IMR-90 (cell line): ENCODE results near the gene DACT2. TPM values are rescaled to one million over a fixed set of nuclear protein-coding genes. Genes with fewer than 3 reads are reported as not detected.

Source experiments
- ATAC-seq: fragments of 200-7000 bp; cut with Tn5 transposase; 2 replicates; pipeline ENCODE4 v1.9.1; 2020; ENCODE audit warnings: low read depth, mild to moderate bottlenecking, moderate library complexity
- BruUV-seq: library from RNA; stranded (reverse); fragments of 400-500 nt; replicated peaks from 2 replicates; lab custom pipeline; 2021; lab: Mats Ljungman, UMichigan
- CTCF ChIA-PET: fragments of 300-600 bp; formaldehyde crosslinking; extraction: SDS; loops from one replicate; lab custom pipeline; 2021; ENCODE audit warnings: antibody characterized with exemption; lab: Yijun Ruan, JAX
- POLR2A ChIA-PET: fragments of 300-600 bp; sonication (Branson Sonifier 250); formaldehyde crosslinking; loops from one replicate; lab custom pipeline; 2022; ENCODE audit warnings: antibody characterized with exemption; ENCODE audit not compliant: unreplicated experiment; lab: Charles Lee
- DNase-seq: peaks from one replicate; pipeline ENCODE4 v3.0.0; 2013
- H2AFZ ChIP-seq: replicated peaks from 2 replicates; pipeline ENCODE3; 2013; ENCODE audit warnings: low read length, mild to moderate bottlenecking; ENCODE audit not compliant: poor library complexity
- H2AK5ac ChIP-seq: 2 replicates; pipeline ENCODE4 v1.6.1; 2013; ENCODE audit warnings: low read depth, low read length, inconsistent platforms
- H2AK9ac ChIP-seq: replicated peaks from 2 replicates; pipeline ENCODE3; 2013; ENCODE audit warnings: mild to moderate bottlenecking, low read depth, low read length, moderate library complexity; ENCODE audit not compliant: poor library complexity
- H2BK120ac ChIP-seq: 2 replicates; pipeline ENCODE4 v1.6.1; 2013; ENCODE audit warnings: low read depth, low read length, inconsistent platforms
- H2BK15ac ChIP-seq: 3 replicates; pipeline ENCODE4 v1.6.1; 2013; ENCODE audit warnings: low read depth, low read length, inconsistent platforms
- H2BK20ac ChIP-seq: 2 replicates; pipeline ENCODE4 v1.6.1; 2013; ENCODE audit warnings: low read depth, mild to moderate bottlenecking, inconsistent platforms, low read length, moderate library complexity
- H2BK5ac ChIP-seq: 2 replicates; pipeline ENCODE4 v1.6.1; 2013; ENCODE audit warnings: mild to moderate bottlenecking, low read depth, low read length, inconsistent platforms; ENCODE audit not compliant: poor library complexity, severe bottlenecking
- H3K14ac ChIP-seq: replicated peaks from 2 replicates; pipeline ENCODE4 v1.6.1; 2013; ENCODE audit warnings: low read depth, low read length, inconsistent platforms
- H3K18ac ChIP-seq: 2 replicates; pipeline ENCODE4 v1.6.1; 2013; ENCODE audit warnings: low read depth, low read length, control low read depth
- H3K23ac ChIP-seq: 2 replicates; pipeline ENCODE4 v1.6.1; 2013; ENCODE audit warnings: low read depth, low read length, inconsistent platforms
- H3K27ac ChIP-seq: 2 replicates; pipeline ENCODE4 v1.5.1; 2013; ENCODE audit warnings: mild to moderate bottlenecking, control low read depth, low read length; ENCODE audit not compliant: insufficient read depth
- H3K27me3 ChIP-seq: 2 replicates; pipeline ENCODE4 v1.6.1; 2013; ENCODE audit warnings: low read length; ENCODE audit not compliant: control insufficient read depth, insufficient read depth
- H3K36me3 ChIP-seq: 2 replicates; pipeline ENCODE4 v1.6.1; 2013; ENCODE audit warnings: low read length, mixed read lengths; ENCODE audit not compliant: control insufficient read depth, insufficient read depth
- H3K4ac ChIP-seq: 2 replicates; pipeline ENCODE4 v1.6.1; 2013; ENCODE audit warnings: low read depth, low read length, inconsistent platforms
- H3K4me1 ChIP-seq: 2 replicates; pipeline ENCODE4 v1.6.1; 2013; ENCODE audit warnings: low read length, mixed read lengths; ENCODE audit not compliant: control insufficient read depth, insufficient read depth
- H3K4me2 ChIP-seq: 2 replicates; pipeline ENCODE4 v1.6.1; 2013; ENCODE audit warnings: low read depth, mild to moderate bottlenecking, control low read depth, low read length, moderate library complexity
- H3K4me3 ChIP-seq: 2 replicates; pipeline ENCODE4 v1.5.1; 2013; ENCODE audit warnings: low read depth, mild to moderate bottlenecking, control low read depth, low read length, moderate library complexity; ENCODE audit not compliant: insufficient read depth
- H3K56ac ChIP-seq: 2 replicates; pipeline ENCODE4 v1.6.1; 2013; ENCODE audit warnings: low read length, inconsistent platforms; ENCODE audit not compliant: insufficient read depth; ENCODE audit errors: extremely low read depth
- H3K79me1 ChIP-seq, 2 experiments: 2 replicates each; pipeline ENCODE4 v1.6.1; 2013; ENCODE audit warnings: low read length in 2 of 2, inconsistent platforms in 1 of 2, low read depth in 1 of 2
- H3K9ac ChIP-seq: 2 replicates; pipeline ENCODE4 v1.6.1; 2013; ENCODE audit warnings: low read depth, low read length, control low read depth
- H3K9me1 ChIP-seq: 2 replicates; pipeline ENCODE4 v1.6.1; 2013; ENCODE audit warnings: low read length, inconsistent platforms; ENCODE audit not compliant: insufficient read depth
- H3K9me3 ChIP-seq: 2 replicates; pipeline ENCODE4 v1.6.1; 2013; ENCODE audit warnings: low read length; ENCODE audit not compliant: control insufficient read depth, insufficient read depth
- H4K20me1 ChIP-seq: 2 replicates; pipeline ENCODE4 v1.6.1; 2013; ENCODE audit warnings: low read length, inconsistent platforms; ENCODE audit not compliant: insufficient read depth
- H4K5ac ChIP-seq: 2 replicates; pipeline ENCODE4 v1.6.1; 2013; ENCODE audit warnings: mild to moderate bottlenecking, low read depth, low read length, control low read depth
- H4K8ac ChIP-seq, 2 experiments: 2 replicates each; pipeline ENCODE4 v1.6.1; 2013; ENCODE audit warnings: low read depth in 2 of 2, low read length in 2 of 2, control low read depth in 1 of 2, inconsistent platforms in 1 of 2
- H4K91ac ChIP-seq: 2 replicates; pipeline ENCODE4 v1.6.1; 2013; ENCODE audit warnings: low read depth, low read length, inconsistent platforms; ENCODE audit not compliant: insufficient read depth
- BHLHE40 ChIP-seq: fragments of 150-350 bp; IDR thresholded peaks from 2 replicates; pipeline ENCODE4 v1.6.1; 2016; ENCODE audit warnings: mild to moderate bottlenecking, low read depth, low read length
- CEBPB ChIP-seq: IDR thresholded peaks from 2 replicates; pipeline ENCODE4 v1.6.1; 2012; ENCODE audit warnings: low read depth, low read length, improper control_type of control experiment
- CHD1 ChIP-seq: IDR thresholded peaks from 2 replicates; pipeline ENCODE4 v1.6.1; 2012; ENCODE audit warnings: low read depth, low read length, improper control_type of control experiment
- FOS ChIP-seq: fragments of 150-350 bp; IDR thresholded peaks from 2 replicates; pipeline ENCODE4 v1.6.1; 2016; ENCODE audit warnings: low read depth, low read length
- MAFK ChIP-seq: IDR thresholded peaks from 2 replicates; pipeline ENCODE4 v1.6.1; 2012; ENCODE audit warnings: low read depth, low read length, improper control_type of control experiment
- MAZ ChIP-seq: IDR thresholded peaks from 2 replicates; pipeline ENCODE4 v1.6.1; 2012; ENCODE audit warnings: low read depth, mild to moderate bottlenecking, low read length, improper control_type of control experiment, moderate library complexity, borderline replicate concordance
- NFE2L2 ChIP-seq: fragments of 150-350 bp; IDR thresholded peaks from 2 replicates; pipeline ENCODE4 v1.6.1; 2016; ENCODE audit warnings: low read depth, mild to moderate bottlenecking, low read length
- POLR2A ChIP-seq: IDR thresholded peaks from 2 replicates; pipeline ENCODE4 v1.6.1; 2012; ENCODE audit warnings: mild to moderate bottlenecking, low read depth, low read length
- RAD21 ChIP-seq: IDR thresholded peaks from 2 replicates; pipeline ENCODE4 v1.6.1; 2012; ENCODE audit warnings: low read length, improper control_type of control experiment
- RCOR1 ChIP-seq: IDR thresholded peaks from 2 replicates; pipeline ENCODE4 v1.6.1; 2012; ENCODE audit warnings: mild to moderate bottlenecking, low read length, improper control_type of control experiment; ENCODE audit not compliant: insufficient replicate concordance
- RFX5 ChIP-seq: IDR thresholded peaks from 2 replicates; pipeline ENCODE4 v1.8.0; 2012; ENCODE audit warnings: low read depth, mild to moderate bottlenecking, low read length, moderate library complexity
- SMC3 ChIP-seq: fragments of 150-350 bp; IDR thresholded peaks from 2 replicates; pipeline ENCODE4 v1.6.1; 2016; ENCODE audit warnings: low read depth, mild to moderate bottlenecking, antibody characterized with exemption, low read length, moderate library complexity
- WGBS, 2 experiments: methylation state at CpG; one replicate each; pipeline versions ENCODE4 v1.1.5 to v1.1.7; 2013; ENCODE audit warnings: missing lambda C conversion rate in 2 of 2; ENCODE audit not compliant: insufficient read length in 1 of 2; ENCODE audit errors: extremely low coverage in 2 of 2; 5-methylcytosine and 5-hydroxymethylcytosine counted together
- dilution Hi-C: fragments of 300-500 bp; cut with HindIII; formaldehyde crosslinking; loops from one replicate; pipeline ENCODE4 v1.14.3; 2018; ENCODE audit warnings: low sequenced_read_pairs; ENCODE audit not compliant: unreplicated experiment
- in situ Hi-C: fragments of 300-500 bp; cut with MboI; formaldehyde crosslinking; loops from 3 replicates; pipeline ENCODE4 v1.14.3; 2019; ENCODE audit warnings: low sequenced_read_pairs, inconsistent platforms, mixed read lengths
- intact Hi-C: fragments of 100-400 bp; cut with micrococcal nuclease; formaldehyde crosslinking; loops from 2 replicates; pipeline ENCODE4 v1.10.0; 2022
- polyA plus RNA-seq, 3 experiments: library from polyadenylated mRNA; depleted of rRNA; stranded (reverse); fragments of >200 nt; gene quantifications; 2 replicates each; pipeline ENCODE4 v1.2.3, GENCODE V29; 2012; ENCODE audit warnings: low replicate concordance in 1 of 3
- total RNA-seq: library from RNA; depleted of rRNA; stranded (reverse); fragments of >200 nt; gene quantifications from 2 replicates; pipeline ENCODE4 v1.2.3, GENCODE V29; 2012
- TF ChIP-seq, protein P1 (sequence below): conservative IDR thresholded peaks from 2 replicates; pipeline ENCODE4 v1.5.1; 2012; ENCODE audit warnings: mild to moderate bottlenecking, low read depth, low read length, improper control_type of control experiment
- TF ChIP-seq, protein P2 (sequence below): fragments of 150-350 bp; IDR thresholded peaks from 2 replicates; pipeline ENCODE4 v1.6.1; 2016; ENCODE audit warnings: low read depth, mild to moderate bottlenecking, low read length, moderate library complexity, borderline replicate concordance
- TF ChIP-seq, protein P3 (sequence below): fragments of 150-350 bp; IDR thresholded peaks from 2 replicates; pipeline ENCODE4 v1.6.1; 2017; ENCODE audit warnings: mild to moderate bottlenecking, antibody characterized with exemption, low read length, low read depth

The DACT2 gene
- total and polyA plus RNA-seq, 2 of the 4 experiments (the other 2 are of a cell fraction) = not detected

DNA sequence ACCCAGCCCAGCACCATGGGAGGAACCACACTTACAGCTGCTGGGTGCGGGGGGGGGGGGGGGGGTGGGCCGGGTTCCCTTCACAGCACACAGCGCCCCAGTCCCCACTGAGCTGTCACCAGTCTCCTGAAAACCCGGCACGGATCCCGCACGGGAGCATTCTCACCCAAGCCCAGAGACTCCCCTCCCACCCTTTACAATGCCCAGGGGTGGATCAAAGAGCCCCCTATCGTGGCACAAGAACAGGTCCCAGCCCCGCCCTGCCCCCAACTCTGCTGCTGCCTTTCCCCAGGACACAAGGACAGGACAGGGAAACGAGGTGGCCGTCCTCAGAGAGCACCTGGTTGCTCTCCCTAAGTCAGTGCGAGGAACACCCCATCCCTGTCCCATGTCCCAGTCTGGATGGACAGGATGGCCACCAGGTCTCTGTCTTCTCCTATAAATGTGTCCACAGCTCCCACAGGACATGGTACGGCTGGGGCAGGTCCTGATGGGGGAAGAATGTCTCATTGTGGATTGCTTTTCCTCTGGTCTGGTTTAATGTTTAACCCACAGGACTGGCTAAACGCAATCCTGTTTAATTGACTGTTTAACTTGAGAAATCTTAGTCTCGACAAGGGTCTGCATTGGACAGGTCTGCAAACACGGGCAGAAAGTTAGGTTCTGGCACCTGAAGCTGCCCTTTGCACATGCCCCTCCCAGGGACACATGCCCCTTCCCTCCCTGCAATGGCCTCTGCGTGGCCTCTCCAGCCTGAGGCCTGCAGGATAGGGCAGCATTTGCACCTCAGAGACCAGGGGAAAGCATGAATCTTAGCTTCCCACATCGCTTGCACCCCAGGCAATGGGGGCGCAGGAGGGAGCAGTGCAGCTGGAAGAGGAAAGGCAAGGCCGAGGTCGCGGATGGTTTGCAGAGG lies 45.3 kb downstream of the DACT2 start:
- H4K8ac ChIP-seq = no peak overlapping the region
- ATAC-seq = no peak
- TF ChIP-seq MAZ (no peak), MAFK (no peak), FOS (no peak), CHD1 (no peak), CEBPB (no peak), POLR2A (no peak), RFX5 (no peak), RCOR1 (no peak), NFE2L2 (no peak), BHLHE40 (no peak), SMC3 (no peak), RAD21 (no peak)
- TF ChIP-seq, protein P1, sequence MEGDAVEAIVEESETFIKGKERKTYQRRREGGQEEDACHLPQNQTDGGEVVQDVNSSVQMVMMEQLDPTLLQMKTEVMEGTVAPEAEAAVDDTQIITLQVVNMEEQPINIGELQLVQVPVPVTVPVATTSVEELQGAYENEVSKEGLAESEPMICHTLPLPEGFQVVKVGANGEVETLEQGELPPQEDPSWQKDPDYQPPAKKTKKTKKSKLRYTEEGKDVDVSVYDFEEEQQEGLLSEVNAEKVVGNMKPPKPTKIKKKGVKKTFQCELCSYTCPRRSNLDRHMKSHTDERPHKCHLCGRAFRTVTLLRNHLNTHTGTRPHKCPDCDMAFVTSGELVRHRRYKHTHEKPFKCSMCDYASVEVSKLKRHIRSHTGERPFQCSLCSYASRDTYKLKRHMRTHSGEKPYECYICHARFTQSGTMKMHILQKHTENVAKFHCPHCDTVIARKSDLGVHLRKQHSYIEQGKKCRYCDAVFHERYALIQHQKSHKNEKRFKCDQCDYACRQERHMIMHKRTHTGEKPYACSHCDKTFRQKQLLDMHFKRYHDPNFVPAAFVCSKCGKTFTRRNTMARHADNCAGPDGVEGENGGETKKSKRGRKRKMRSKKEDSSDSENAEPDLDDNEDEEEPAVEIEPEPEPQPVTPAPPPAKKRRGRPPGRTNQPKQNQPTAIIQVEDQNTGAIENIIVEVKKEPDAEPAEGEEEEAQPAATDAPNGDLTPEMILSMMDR = no peak
- TF ChIP-seq, protein P2, sequence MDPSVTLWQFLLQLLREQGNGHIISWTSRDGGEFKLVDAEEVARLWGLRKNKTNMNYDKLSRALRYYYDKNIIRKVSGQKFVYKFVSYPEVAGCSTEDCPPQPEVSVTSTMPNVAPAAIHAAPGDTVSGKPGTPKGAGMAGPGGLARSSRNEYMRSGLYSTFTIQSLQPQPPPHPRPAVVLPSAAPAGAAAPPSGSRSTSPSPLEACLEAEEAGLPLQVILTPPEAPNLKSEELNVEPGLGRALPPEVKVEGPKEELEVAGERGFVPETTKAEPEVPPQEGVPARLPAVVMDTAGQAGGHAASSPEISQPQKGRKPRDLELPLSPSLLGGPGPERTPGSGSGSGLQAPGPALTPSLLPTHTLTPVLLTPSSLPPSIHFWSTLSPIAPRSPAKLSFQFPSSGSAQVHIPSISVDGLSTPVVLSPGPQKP = no peak
- TF ChIP-seq, protein P3, sequence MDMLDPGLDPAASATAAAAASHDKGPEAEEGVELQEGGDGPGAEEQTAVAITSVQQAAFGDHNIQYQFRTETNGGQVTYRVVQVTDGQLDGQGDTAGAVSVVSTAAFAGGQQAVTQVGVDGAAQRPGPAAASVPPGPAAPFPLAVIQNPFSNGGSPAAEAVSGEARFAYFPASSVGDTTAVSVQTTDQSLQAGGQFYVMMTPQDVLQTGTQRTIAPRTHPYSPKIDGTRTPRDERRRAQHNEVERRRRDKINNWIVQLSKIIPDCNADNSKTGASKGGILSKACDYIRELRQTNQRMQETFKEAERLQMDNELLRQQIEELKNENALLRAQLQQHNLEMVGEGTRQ = no peak

More for the DNA sequence above, 45.3 kb downstream of the DACT2 start:
- H3K79me1 ChIP-seq = no peaks in the 10 kb centered on the region
- no peak overlapping the region for H3K4me2 ChIP-seq
- H3K36me3 ChIP-seq = no peaks in the 10 kb centered on the region
- H4K20me1 ChIP-seq = no peaks in the 10 kb centered on the region
- no peak overlapping the region for H2BK15ac ChIP-seq
- no TSS peak for BruUV-seq
- no peak overlapping the region for H3K4ac ChIP-seq
- no peak overlapping the region for H4K91ac ChIP-seq
- peaks cover 61% of the 10 kb centered on the region for H3K9me3 ChIP-seq
- no peak overlapping the region for H3K9ac ChIP-seq
- in situ Hi-C loops (no loop called here), intact Hi-C loops (no loop called here), dilution Hi-C loops (no loop called here)
- H3K27ac ChIP-seq = no peak overlapping the region
- no peak overlapping the region for H3K18ac ChIP-seq
- no peak overlapping the region for H3K23ac ChIP-seq
- H3K4me3 ChIP-seq = no peak overlapping the region
- no peak for DNase-seq
- H2AFZ ChIP-seq = no peak overlapping the region
- H2BK120ac ChIP-seq = no peak overlapping the region
- H2BK20ac ChIP-seq = no peak overlapping the region
- no peaks in the 10 kb centered on the region for H3K9me1 ChIP-seq
- no peak overlapping the region for H2AK9ac ChIP-seq
- H3K4me1 ChIP-seq = no peaks in the 10 kb centered on the region
- H3K14ac ChIP-seq = no peak overlapping the region
- H3K56ac ChIP-seq = no peak overlapping the region
- H2AK5ac ChIP-seq = no peak overlapping the region
- no peak overlapping the region for H2BK5ac ChIP-seq
- POLR2A ChIA-PET = no interaction called here
- H4K5ac ChIP-seq = no peak overlapping the region
- WGBS, 2 experiments = 33% methylated on average over 4 of the region's 22 CpGs; no CpG with 5 or more reads in 1 of the 2 experiments
- CTCF ChIA-PET = no interaction called here
- no peaks in the 10 kb centered on the region for H3K27me3 ChIP-seq
